HuH-7 (cell line): ENCODE results near the gene NMRAL1.

ENCODE experiments used
- DNase-seq: peaks from one replicate; pipeline ENCODE4 v3.0.0; 2011; ENCODE audit warnings: low spot score

NMRAL1 gene

GRCh38 chr16:4465977-4466779 is 8.2 kb downstream of the NMRAL1 start:
- no peak for DNase-seq

GRCh38 chr16:4463522-4464163 is 10.8 kb downstream of the NMRAL1 start:
- no peak for DNase-seq

GRCh38 chr16:4461250-4462085 is 13.0 kb downstream of the NMRAL1 start:
- no peak for DNase-seq

GRCh38 chr16:4460936-4461249 is 13.5 kb downstream of the NMRAL1 start:
- DNase-seq, result no peak

GRCh38 chr16:4455951-4456350 is 18.5 kb downstream of the NMRAL1 start:
- no peak for DNase-seq

GRCh38 chr16:4455081-4455480 is 19.3 kb downstream of the NMRAL1 start:
- no peak for DNase-seq

GRCh38 chr16:4454623-4455022 is 19.8 kb downstream of the NMRAL1 start:
- no peak for DNase-seq

- DNase-seq, result no peak
Observed at GRCh38 chr16:4452674-4453073, 21.8 kb downstream of the NMRAL1 start.

GRCh38 chr16:4450931-4451519 is 23.4 kb downstream of the NMRAL1 start:
- no peak for DNase-seq

GRCh38 chr16:4450430-4450829 is 24.0 kb downstream of the NMRAL1 start:
- DNase-seq, result no peak

GRCh38 chr16:4443986-4444385 is 30.4 kb downstream of the NMRAL1 start:
- no peak for DNase-seq

- DNase-seq, result no peak
Observed at GRCh38 chr16:4443271-4443670, 31.2 kb downstream of the NMRAL1 start.

GRCh38 chr16:4442371-4442770 is 32.1 kb downstream of the NMRAL1 start:
- DNase-seq, result no peak

- DNase-seq, result no peak
Observed at GRCh38 chr16:4437366-4437765, 37.1 kb downstream of the NMRAL1 start.

- no peak for DNase-seq
Observed at GRCh38 chr16:4435337-4436067, 38.9 kb downstream of the NMRAL1 start.

- DNase-seq, result no peak
Observed at GRCh38 chr16:4433914-4434787, 40.3 kb downstream of the NMRAL1 start.

- no peak for DNase-seq
Observed at GRCh38 chr16:4433228-4433627, 41.2 kb downstream of the NMRAL1 start.

GRCh38 chr16:4431023-4431422 is 43.4 kb downstream of the NMRAL1 start:
- DNase-seq, result no peak

- DNase-seq, result no peak
Observed at GRCh38 chr16:4428500-4428899, 45.9 kb downstream of the NMRAL1 start.

GRCh38 chr16:4426722-4427372 is 47.6 kb downstream of the NMRAL1 start:
- DNase-seq, result no peak
